GM12873 (cell line): ENCODE measurements around the gene C22orf31.

Experiments
- TF ChIP-seq, protein P1 (sequence below): IDR thresholded peaks from 2 replicates; pipeline ENCODE4 v1.5.1; 2012; ENCODE audit warnings: low read depth, mild to moderate bottlenecking, moderate library complexity, low read length, control low read depth; ENCODE audit not compliant: insufficient read depth; ENCODE audit errors: missing control alignments

C22orf31 gene

DNA sequence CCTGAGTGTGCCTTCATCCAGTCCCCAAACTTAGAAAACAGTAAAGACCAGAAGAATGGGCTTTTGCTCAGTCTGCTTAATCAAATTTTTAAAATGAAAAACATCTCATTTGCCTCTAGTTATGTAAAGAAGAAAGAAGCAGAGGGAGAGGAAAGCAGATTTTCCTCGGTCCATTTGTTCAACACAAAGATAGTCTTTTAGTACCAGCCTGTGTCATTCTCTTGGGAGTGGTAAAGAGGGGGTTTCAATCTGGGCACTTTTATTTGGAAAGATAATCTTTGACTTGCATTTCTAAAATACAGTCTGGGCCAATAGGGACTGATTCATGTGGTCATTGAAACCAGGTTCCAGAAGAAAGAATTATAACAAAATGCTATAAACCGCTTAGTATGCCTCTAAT is 40.7 kb upstream of the C22orf31 start:
- TF ChIP-seq, protein P1, sequence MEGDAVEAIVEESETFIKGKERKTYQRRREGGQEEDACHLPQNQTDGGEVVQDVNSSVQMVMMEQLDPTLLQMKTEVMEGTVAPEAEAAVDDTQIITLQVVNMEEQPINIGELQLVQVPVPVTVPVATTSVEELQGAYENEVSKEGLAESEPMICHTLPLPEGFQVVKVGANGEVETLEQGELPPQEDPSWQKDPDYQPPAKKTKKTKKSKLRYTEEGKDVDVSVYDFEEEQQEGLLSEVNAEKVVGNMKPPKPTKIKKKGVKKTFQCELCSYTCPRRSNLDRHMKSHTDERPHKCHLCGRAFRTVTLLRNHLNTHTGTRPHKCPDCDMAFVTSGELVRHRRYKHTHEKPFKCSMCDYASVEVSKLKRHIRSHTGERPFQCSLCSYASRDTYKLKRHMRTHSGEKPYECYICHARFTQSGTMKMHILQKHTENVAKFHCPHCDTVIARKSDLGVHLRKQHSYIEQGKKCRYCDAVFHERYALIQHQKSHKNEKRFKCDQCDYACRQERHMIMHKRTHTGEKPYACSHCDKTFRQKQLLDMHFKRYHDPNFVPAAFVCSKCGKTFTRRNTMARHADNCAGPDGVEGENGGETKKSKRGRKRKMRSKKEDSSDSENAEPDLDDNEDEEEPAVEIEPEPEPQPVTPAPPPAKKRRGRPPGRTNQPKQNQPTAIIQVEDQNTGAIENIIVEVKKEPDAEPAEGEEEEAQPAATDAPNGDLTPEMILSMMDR: no peak

DNA sequence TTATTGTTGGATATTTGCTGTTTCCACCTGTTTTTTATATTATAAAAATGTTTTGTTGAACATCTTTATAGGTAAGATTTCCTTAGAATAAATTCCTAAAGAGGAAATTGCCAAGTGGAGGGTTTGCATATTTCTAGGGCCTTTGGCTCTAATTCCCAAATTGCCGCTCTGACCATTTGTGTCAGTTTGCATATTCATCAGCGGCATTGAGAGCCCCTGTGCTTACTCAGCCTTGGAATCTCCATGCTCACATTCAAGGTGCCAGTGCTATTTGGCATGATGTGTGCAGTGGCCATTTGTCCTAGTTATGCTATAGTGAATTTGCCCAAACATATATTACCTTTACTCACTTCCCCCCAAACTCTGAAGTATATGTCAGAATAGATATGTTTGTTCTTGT is 36.7 kb upstream of the C22orf31 start:
- TF ChIP-seq, protein P1: no peak

DNA sequence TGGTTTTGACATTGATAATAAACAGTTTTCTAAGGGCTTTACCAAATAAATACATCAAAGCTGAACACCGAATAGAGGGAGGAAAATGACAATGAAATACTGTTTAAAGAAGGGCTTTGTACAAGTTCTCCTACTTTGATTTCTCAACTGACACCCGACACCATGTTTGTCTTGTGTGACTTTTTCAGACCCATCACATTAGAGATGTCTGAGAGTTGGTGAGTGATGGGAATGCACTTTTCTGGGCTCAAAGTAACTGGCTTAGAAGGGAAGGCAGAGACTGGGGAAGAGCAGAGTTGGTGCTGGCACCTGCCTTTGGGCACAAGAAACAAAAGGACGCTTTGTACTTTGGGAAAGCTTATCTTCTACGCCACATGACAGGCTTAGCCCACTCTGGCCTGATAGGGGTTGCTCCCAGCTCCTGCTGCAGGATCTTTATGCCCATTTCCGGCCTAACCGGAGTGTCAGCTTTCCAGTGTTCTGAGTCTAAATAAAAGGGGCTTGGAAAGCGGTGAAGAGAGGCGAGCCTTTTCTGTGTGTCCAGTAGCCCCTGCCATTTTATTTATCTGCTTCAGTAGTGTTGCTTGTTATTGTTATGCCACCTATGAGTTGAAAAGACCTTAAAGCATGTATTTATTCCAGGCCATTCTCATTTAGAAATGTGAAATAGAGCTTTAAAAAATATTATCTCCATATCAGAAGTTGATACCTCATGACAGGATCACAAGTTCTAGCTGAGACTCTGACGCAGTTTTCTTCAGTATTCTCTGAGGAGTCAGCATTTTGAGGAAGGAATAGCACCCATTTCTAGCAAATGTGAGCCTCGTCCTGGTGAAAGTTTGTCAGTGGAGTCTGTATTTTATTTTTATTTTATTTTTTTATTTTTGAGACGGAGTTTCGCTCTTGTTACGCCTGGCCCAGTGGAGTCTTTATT is 35.4 kb upstream of the C22orf31 start:
- TF ChIP-seq, protein P1: no peak

DNA sequence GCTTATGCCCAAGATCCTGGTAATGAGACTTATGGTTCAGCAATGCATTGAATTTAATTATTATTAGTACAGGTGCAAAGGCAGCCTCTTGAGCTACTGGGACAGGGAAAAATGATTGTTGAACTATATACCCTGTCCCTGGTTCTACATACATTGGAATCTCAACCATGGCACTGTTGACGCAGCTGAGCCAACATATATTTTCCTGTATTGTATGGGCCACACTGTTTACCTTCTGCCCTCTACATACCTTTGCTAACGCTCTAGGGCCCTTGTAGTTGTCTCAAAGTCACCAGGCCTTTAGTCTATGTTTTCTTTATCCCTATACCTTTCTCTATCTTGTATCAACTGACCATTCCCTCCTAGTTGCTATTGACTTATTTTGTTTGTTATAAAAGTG is 33.8 kb upstream of the C22orf31 start:
- TF ChIP-seq, protein P1: no peak

DNA sequence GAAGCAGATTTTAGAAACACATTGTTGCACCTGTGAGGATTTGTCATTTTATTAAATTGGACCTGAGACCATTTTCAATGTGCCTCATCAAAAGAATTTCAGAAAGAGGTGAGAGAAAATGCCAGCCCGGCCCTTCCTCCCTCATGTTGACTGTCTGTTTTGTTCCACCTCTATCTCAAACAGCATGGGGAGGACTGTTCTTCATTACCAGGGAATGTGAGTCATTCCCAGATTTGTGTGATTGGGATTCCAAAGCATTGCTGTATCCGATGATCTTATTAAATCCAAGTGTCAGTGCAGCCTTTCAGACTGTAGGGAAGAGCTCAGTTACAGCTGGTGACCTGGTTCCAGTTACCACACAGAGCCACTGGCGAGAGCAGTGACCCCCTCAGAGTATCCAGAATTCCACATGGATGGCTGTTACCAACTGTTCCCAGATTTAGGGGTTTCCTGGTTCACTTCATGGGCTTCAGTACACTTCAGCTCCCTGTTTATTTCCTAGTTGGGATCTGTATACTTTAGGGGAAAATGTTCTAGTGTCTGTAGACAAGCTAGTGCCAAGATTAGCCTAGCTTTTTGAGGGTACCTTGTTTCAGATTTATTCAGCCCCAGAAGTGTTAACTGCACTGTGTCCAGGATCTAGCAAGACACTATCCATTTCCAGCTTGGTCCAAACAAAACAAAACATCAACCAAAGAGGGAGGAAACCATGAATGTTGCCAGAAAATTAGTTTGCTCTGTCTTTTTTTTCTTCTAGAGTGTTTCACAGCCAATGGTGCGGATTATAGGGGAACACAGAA is 32.1 kb upstream of the C22orf31 start:
- TF ChIP-seq, protein P1: no peak

DNA sequence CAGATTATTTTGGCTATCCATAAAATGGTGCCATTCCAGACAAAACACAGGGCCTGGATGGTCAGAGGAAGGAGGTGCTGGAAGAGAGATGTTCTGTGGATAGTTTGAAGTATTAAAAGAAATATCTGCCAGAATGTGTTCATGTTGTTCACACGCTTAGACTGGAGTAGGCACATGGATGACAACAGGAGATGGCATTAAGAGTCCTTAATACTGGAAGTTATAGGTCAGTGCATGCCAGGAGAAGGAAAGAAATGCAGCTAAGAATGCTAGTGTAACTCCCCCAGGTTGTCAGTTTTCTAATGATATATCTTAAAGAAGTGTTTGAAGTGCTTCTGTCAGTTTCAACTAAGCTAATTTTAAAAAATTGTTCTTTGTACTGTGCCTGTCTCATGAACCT is 31.4 kb upstream of the C22orf31 start:
- TF ChIP-seq, protein P1: no peak

DNA sequence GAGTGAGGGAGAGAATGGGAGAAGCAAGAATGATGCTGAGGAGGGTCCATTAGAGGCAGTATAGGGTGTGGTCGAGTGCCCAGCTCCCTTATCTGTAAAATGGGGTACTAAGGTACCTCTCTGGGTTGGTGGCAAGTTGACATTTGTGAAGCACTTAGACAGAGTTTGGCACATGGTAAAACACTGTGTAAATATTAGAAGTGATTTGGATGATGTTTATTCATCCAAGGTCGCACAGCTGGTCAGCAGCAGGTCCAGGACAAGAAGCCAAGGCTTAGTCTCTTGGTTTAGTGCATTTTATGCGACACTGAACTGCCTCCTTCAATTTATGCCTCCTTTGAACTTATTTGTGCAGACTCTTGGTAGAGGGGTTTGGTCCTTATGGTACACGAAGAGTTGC is 30.6 kb upstream of the C22orf31 start:
- TF ChIP-seq, protein P1: no peak
